Measurements from ENCODE around the gene PLXNA1.

PLXNA1 gene

GRCh38 chr3:127016461-127016860 lies 33.5 kb downstream of the PLXNA1 start:
- peaks cover 5 to 94% of the 10 kb centered on the region in 2 donors for H3K36me3 ChIP-seq (ENCODE audit: control insufficient read depth in 1 of 2, insufficient read depth in 2 of 2, low read length in 2 of 2)
- no peaks in the 10 kb centered on the region for H3K9me3 ChIP-seq (ENCODE audit: control insufficient read depth in 1 of 2, low read length in 2 of 2)
- no peak overlapping the region for H3K27ac ChIP-seq (ENCODE audit: low read length)

GRCh38 chr3:127017229-127017628 lies 34.3 kb downstream of the PLXNA1 start:
- Histone ChIP-seq H3K9me3 (ENCODE audit: control insufficient read depth in 1 of 2, low read length in 2 of 2) (no peaks in the 10 kb centered on the region), H3K27ac (ENCODE audit: low read length) (no peak overlapping the region), H3K4me1 (ENCODE audit: control insufficient read depth in 1 of 2, insufficient read depth in 2 of 2, low read length in 2 of 2) (no peaks in the 10 kb centered on the region), H3K4me3 (ENCODE audit: low read depth in 1 of 2, low read length in 2 of 2) (no peak overlapping the region), H3K27me3 (ENCODE audit: low read depth, low read length) (no peaks in the 10 kb centered on the region), H3K36me3 (ENCODE audit: control insufficient read depth in 1 of 2, insufficient read depth in 2 of 2, low read length in 2 of 2) (peaks cover 5 to 94% of the 10 kb centered on the region in 2 donors)

More at GRCh38 chr3:127016461-127016860, 33.5 kb downstream of the PLXNA1 start:
- no peak overlapping the region for H3K4me3 ChIP-seq (ENCODE audit: low read depth in 1 of 2, low read length in 2 of 2)
- H3K4me1 ChIP-seq (ENCODE audit: control insufficient read depth in 1 of 2, insufficient read depth in 2 of 2, low read length in 2 of 2) = peaks cover 0 to 6% of the 10 kb centered on the region in 2 donors
- no peaks in the 10 kb centered on the region for H3K27me3 ChIP-seq (ENCODE audit: low read depth, low read length)

- Histone ChIP-seq H3K36me3 (ENCODE audit: control insufficient read depth in 1 of 2, insufficient read depth in 2 of 2, low read length in 2 of 2) (peaks cover 5 to 91% of the 10 kb centered on the region in 2 donors), H3K27ac (ENCODE audit: low read length) (no peak overlapping the region), H3K9me3 (ENCODE audit: control insufficient read depth in 1 of 2, low read length in 2 of 2) (no peaks in the 10 kb centered on the region), H3K27me3 (ENCODE audit: low read depth, low read length) (no peaks in the 10 kb centered on the region), H3K4me3 (ENCODE audit: low read depth in 1 of 2, low read length in 2 of 2) (no peak overlapping the region), H3K4me1 (ENCODE audit: control insufficient read depth in 1 of 2, insufficient read depth in 2 of 2, low read length in 2 of 2) (no peaks in the 10 kb centered on the region)
Observed at GRCh38 chr3:127017781-127018180, 34.9 kb downstream of the PLXNA1 start.

- Histone ChIP-seq H3K36me3 (ENCODE audit: control insufficient read depth in 1 of 2, insufficient read depth in 2 of 2, low read length in 2 of 2) (peaks cover 8 to 93% of the 10 kb centered on the region in 2 donors), H3K4me1 (ENCODE audit: control insufficient read depth in 1 of 2, insufficient read depth in 2 of 2, low read length in 2 of 2) (no peaks in the 10 kb centered on the region), H3K9me3 (ENCODE audit: control insufficient read depth in 1 of 2, low read length in 2 of 2) (no peaks in the 10 kb centered on the region)
Observed at GRCh38 chr3:127018306-127018828, 35.5 kb downstream of the PLXNA1 start.

GRCh38 chr3:127019449-127019848 lies 36.5 kb downstream of the PLXNA1 start:
- Histone ChIP-seq H3K27ac (ENCODE audit: low read length) (no peak overlapping the region), H3K4me3 (ENCODE audit: low read depth in 1 of 2, low read length in 2 of 2) (no peak overlapping the region), H3K36me3 (ENCODE audit: control insufficient read depth in 1 of 2, insufficient read depth in 2 of 2, low read length in 2 of 2) (peaks cover 9 to 91% of the 10 kb centered on the region in 2 donors)

More at GRCh38 chr3:127018306-127018828, 35.5 kb downstream of the PLXNA1 start:
- Histone ChIP-seq H3K4me3 (ENCODE audit: low read depth in 1 of 2, low read length in 2 of 2) (no peak overlapping the region), H3K27me3 (ENCODE audit: low read depth, low read length) (no peaks in the 10 kb centered on the region), H3K27ac (ENCODE audit: low read length) (no peak overlapping the region)

GRCh38 chr3:127020543-127020942 lies 37.6 kb downstream of the PLXNA1 start:
- Histone ChIP-seq H3K27ac (ENCODE audit: low read length) (no peak overlapping the region), H3K27me3 (ENCODE audit: low read depth, low read length) (no peaks in the 10 kb centered on the region), H3K4me3 (ENCODE audit: low read depth in 1 of 2, low read length in 2 of 2) (no peak overlapping the region), H3K4me1 (ENCODE audit: control insufficient read depth in 1 of 2, insufficient read depth in 2 of 2, low read length in 2 of 2) (no peaks in the 10 kb centered on the region), H3K9me3 (ENCODE audit: control insufficient read depth in 1 of 2, low read length in 2 of 2) (no peaks in the 10 kb centered on the region), H3K36me3 (ENCODE audit: control insufficient read depth in 1 of 2, insufficient read depth in 2 of 2, low read length in 2 of 2) (peaks cover 9 to 83% of the 10 kb centered on the region in 2 donors)

More at GRCh38 chr3:127019449-127019848, 36.5 kb downstream of the PLXNA1 start:
- no peaks in the 10 kb centered on the region for H3K9me3 ChIP-seq (ENCODE audit: control insufficient read depth in 1 of 2, low read length in 2 of 2)
- no peaks in the 10 kb centered on the region for H3K27me3 ChIP-seq (ENCODE audit: low read depth, low read length)
- H3K4me1 ChIP-seq (ENCODE audit: control insufficient read depth in 1 of 2, insufficient read depth in 2 of 2, low read length in 2 of 2) = no peaks in the 10 kb centered on the region

GRCh38 chr3:127022849-127023248 lies 39.9 kb downstream of the PLXNA1 start:
- Histone ChIP-seq H3K4me3 (ENCODE audit: low read depth in 1 of 2, low read length in 2 of 2) (no peak overlapping the region), H3K36me3 (ENCODE audit: control insufficient read depth in 1 of 2, insufficient read depth in 2 of 2, low read length in 2 of 2) (peaks cover 4 to 70% of the 10 kb centered on the region in 2 donors), H3K27ac (ENCODE audit: low read length) (no peak overlapping the region), H3K4me1 (ENCODE audit: control insufficient read depth in 1 of 2, insufficient read depth in 2 of 2, low read length in 2 of 2) (no peaks in the 10 kb centered on the region), H3K27me3 (ENCODE audit: low read depth, low read length) (no peaks in the 10 kb centered on the region), H3K9me3 (ENCODE audit: control insufficient read depth in 1 of 2, low read length in 2 of 2) (no peaks in the 10 kb centered on the region)

GRCh38 chr3:127025456-127025855 lies 42.5 kb downstream of the PLXNA1 start:
- H3K27ac ChIP-seq (ENCODE audit: low read length) = no peak overlapping the region
- no peaks in the 10 kb centered on the region for H3K9me3 ChIP-seq (ENCODE audit: control insufficient read depth in 1 of 2, low read length in 2 of 2)
- H3K4me3 ChIP-seq (ENCODE audit: low read depth in 1 of 2, low read length in 2 of 2) = no peak overlapping the region
- peaks cover 4 to 70% of the 10 kb centered on the region in 2 donors for H3K36me3 ChIP-seq (ENCODE audit: control insufficient read depth in 1 of 2, insufficient read depth in 2 of 2, low read length in 2 of 2)
- H3K4me1 ChIP-seq (ENCODE audit: control insufficient read depth in 1 of 2, insufficient read depth in 2 of 2, low read length in 2 of 2) = no peaks in the 10 kb centered on the region
- no peaks in the 10 kb centered on the region for H3K27me3 ChIP-seq (ENCODE audit: low read depth, low read length)

GRCh38 chr3:127026036-127026435 lies 43.1 kb downstream of the PLXNA1 start:
- Histone ChIP-seq H3K36me3 (ENCODE audit: control insufficient read depth in 1 of 2, insufficient read depth in 2 of 2, low read length in 2 of 2) (peaks cover 4 to 70% of the 10 kb centered on the region in 2 donors), H3K4me3 (ENCODE audit: low read depth in 1 of 2, low read length in 2 of 2) (no peak overlapping the region), H3K4me1 (ENCODE audit: control insufficient read depth in 1 of 2, insufficient read depth in 2 of 2, low read length in 2 of 2) (no peaks in the 10 kb centered on the region), H3K9me3 (ENCODE audit: control insufficient read depth in 1 of 2, low read length in 2 of 2) (no peaks in the 10 kb centered on the region), H3K27ac (ENCODE audit: low read length) (no peak overlapping the region), H3K27me3 (ENCODE audit: low read depth, low read length) (no peaks in the 10 kb centered on the region)

- Histone ChIP-seq H3K4me3 (ENCODE audit: low read depth in 1 of 2, low read length in 2 of 2) (no peak overlapping the region), H3K27me3 (ENCODE audit: low read depth, low read length) (no peaks in the 10 kb centered on the region), H3K27ac (ENCODE audit: low read length) (no peak overlapping the region), H3K36me3 (ENCODE audit: control insufficient read depth in 1 of 2, insufficient read depth in 2 of 2, low read length in 2 of 2) (peaks cover 4 to 70% of the 10 kb centered on the region in 2 donors), H3K4me1 (ENCODE audit: control insufficient read depth in 1 of 2, insufficient read depth in 2 of 2, low read length in 2 of 2) (no peaks in the 10 kb centered on the region), H3K9me3 (ENCODE audit: control insufficient read depth in 1 of 2, low read length in 2 of 2) (no peaks in the 10 kb centered on the region)
Observed at GRCh38 chr3:127026661-127027060, 43.7 kb downstream of the PLXNA1 start.

- no peaks in the 10 kb centered on the region for H3K4me1 ChIP-seq (ENCODE audit: control insufficient read depth in 1 of 2, insufficient read depth in 2 of 2, low read length in 2 of 2)
- peaks cover 4 to 70% of the 10 kb centered on the region in 2 donors for H3K36me3 ChIP-seq (ENCODE audit: control insufficient read depth in 1 of 2, insufficient read depth in 2 of 2, low read length in 2 of 2)
- H3K27ac ChIP-seq (ENCODE audit: low read length) = no peak overlapping the region
- no peaks in the 10 kb centered on the region for H3K27me3 ChIP-seq (ENCODE audit: low read depth, low read length)
- no peaks in the 10 kb centered on the region for H3K9me3 ChIP-seq (ENCODE audit: control insufficient read depth in 1 of 2, low read length in 2 of 2)
- no peak overlapping the region for H3K4me3 ChIP-seq (ENCODE audit: low read depth in 1 of 2, low read length in 2 of 2)
Observed at GRCh38 chr3:127027061-127027735, 44.3 kb downstream of the PLXNA1 start.

Data from muscle layer of duodenum (tissue), 2 donors.